GM21576 (cell line): Measurements from ENCODE around the gene SDC1.
A peak's percentile ranks its signal among the peaks of the same experiment; 100 is the strongest.

ENCODE experiments used
- ATAC-seq: cut with Tn5 transposase; IDR thresholded peaks from one replicate; pipeline ENCODE4 v1.9.1; 2021; ENCODE audit warnings: mild to moderate bottlenecking, moderate library complexity; ENCODE audit not compliant: unreplicated experiment

SDC1 gene

GRCh38 chr2:20156076-20156759 is 68.7 kb downstream of the SDC1 start:
- ATAC-seq, result no peak

- ATAC-seq, result no peak
Measured at GRCh38 chr2:20153131-20153851, 71.6 kb downstream of the SDC1 start.

- peak; percentile 60 for ATAC-seq
Measured at GRCh38 chr2:20150806-20151571, 73.9 kb downstream of the SDC1 start.
